Thoracic aorta (tissue), 2 donors: ENCODE data around the gene CDC42BPG. TPM values are rescaled to one million over a fixed set of nuclear protein-coding genes. Genes with fewer than 3 reads are reported as not detected.

Experiments
- ATAC-seq: fragments of 150-250 bp; one replicate; pipeline ENCODE4 v1.8.0; 2017; ENCODE audit warnings: low read depth; ENCODE audit not compliant: insufficient number of reproducible peaks, low FRiP score
- DNase-seq: peaks from one replicate; pipeline ENCODE4 v3.0.0-alpha.2; 2020; ENCODE audit warnings: low spot score
- H3K27ac ChIP-seq, 2 donors: fragments of 200-600 bp; sonication (generic); 1 replicate in 1 of 2; 2 replicates in 1 of 2; pipeline ENCODE4 v1.5.1; 2016; ENCODE audit warnings: mild to moderate bottlenecking in 2 of 2, moderate library complexity in 2 of 2
- H3K27me3 ChIP-seq: fragments of 200-600 bp; sonication (generic); replicated peaks from 2 replicates; pipeline ENCODE4 v1.6.0; 2016; ENCODE audit warnings: mild to moderate bottlenecking; ENCODE audit not compliant: insufficient read depth
- H3K36me3 ChIP-seq: fragments of 200-600 bp; sonication (generic); one replicate; pipeline ENCODE4 v1.5.1; 2016
- H3K4me1 ChIP-seq, 2 donors: fragments of 200-600 bp; sonication (generic); 1 replicate in 1 of 2; 2 replicates in 1 of 2; pipeline versions ENCODE4 v1.5.1 to v1.6.0; 2016; ENCODE audit warnings: low read depth in 2 of 2, mild to moderate bottlenecking in 1 of 2; ENCODE audit not compliant: control insufficient read depth in 1 of 2
- H3K4me3 ChIP-seq: fragments of 200-600 bp; sonication (generic); 2 replicates; pipeline ENCODE4 v1.5.1; 2016; ENCODE audit warnings: mild to moderate bottlenecking
- H3K9me3 ChIP-seq: fragments of 200-600 bp; sonication (generic); 2 replicates; pipeline ENCODE4 v1.5.1; 2016
- CTCF ChIP-seq: fragments of 200-600 bp; sonication (generic); IDR thresholded peaks from one replicate; pipeline ENCODE4 v1.5.1; 2019; ENCODE audit warnings: antibody characterized with exemption
- total RNA-seq, 2 donors: library from RNA; depleted of rRNA; stranded (reverse); fragments of >200 nt; gene quantifications; one replicate each; pipeline versions ENCODE4 v1.1.0 to v1.2.3, GENCODE V29; 2016

The CDC42BPG gene
- total RNA-seq, 2 donors from 2014 or later: 0.68 to 1.2 TPM

GRCh38 chr11:64809781-64810241 lies 34.6 kb downstream of the CDC42BPG start:
- no peak for ATAC-seq

GRCh38 chr11:64805481-64805880 lies 39.0 kb downstream of the CDC42BPG start:
- no peaks in the 10 kb centered on the region for H3K9me3 ChIP-seq
- DNase-seq: no peak
- peaks cover 15% of the 10 kb centered on the region for H3K36me3 ChIP-seq
- H3K27ac ChIP-seq: no peak overlapping the region
- TF ChIP-seq CTCF: no peak
- no peak overlapping the region for H3K4me3 ChIP-seq
- peaks cover 26 to 36% of the 10 kb centered on the region in 2 donors for H3K4me1 ChIP-seq
- ATAC-seq: no peak
- H3K27me3 ChIP-seq: no peaks in the 10 kb centered on the region

More at GRCh38 chr11:64809781-64810241, 34.6 kb downstream of the CDC42BPG start:
- peak overlapping the region in 1 of 2 donors; percentile 57 for H3K27ac ChIP-seq
- no peak for DNase-seq
- H3K4me1 ChIP-seq: peaks cover 5 to 11% of the 10 kb centered on the region in 2 donors
- no peaks in the 10 kb centered on the region for H3K9me3 ChIP-seq
- TF ChIP-seq CTCF: no peak
- H3K4me3 ChIP-seq: peak overlapping the region; percentile 89
- no peaks in the 10 kb centered on the region for H3K27me3 ChIP-seq
- H3K36me3 ChIP-seq: peaks cover 15% of the 10 kb centered on the region

GRCh38 chr11:64804346-64805210 lies 39.9 kb downstream of the CDC42BPG start:
- DNase-seq (no peak), ATAC-seq (no peak)
- H3K4me3 ChIP-seq: peak overlapping the region; percentile 81
- H3K36me3 ChIP-seq: peaks cover 15% of the 10 kb centered on the region
- peak overlapping the region; percentile 86 to 88 for H3K27ac ChIP-seq
- H3K9me3 ChIP-seq: no peaks in the 10 kb centered on the region
- no peaks in the 10 kb centered on the region for H3K27me3 ChIP-seq
- H3K4me1 ChIP-seq: peaks cover 23 to 34% of the 10 kb centered on the region in 2 donors
- no peak for TF ChIP-seq CTCF

GRCh38 chr11:64803846-64804345 lies 40.6 kb downstream of the CDC42BPG start:
- Histone ChIP-seq H3K36me3 (peaks cover 15% of the 10 kb centered on the region), H3K27ac (peak overlapping the region; percentile 86 to 88), H3K4me1 (peaks cover 21 to 27% of the 10 kb centered on the region in 2 donors), H3K27me3 (no peaks in the 10 kb centered on the region), H3K4me3 (peak overlapping the region; percentile 81), H3K9me3 (no peaks in the 10 kb centered on the region)
- no peak for TF ChIP-seq CTCF
- ATAC-seq (no peak), DNase-seq (no peak)

- Histone ChIP-seq H3K27ac (peak within 1 kb of the TSS; percentile 86 to 88), H3K36me3 (peaks cover 15% of the 10 kb centered on the region), H3K9me3 (no peaks in the 10 kb centered on the region), H3K27me3 (no peaks in the 10 kb centered on the region), H3K4me3 (peak within 1 kb of the TSS; percentile 81), H3K4me1 (peaks cover 21 to 27% of the 10 kb centered on the region in 2 donors)
- peak; percentile 12 for TF ChIP-seq CTCF
- DNase-seq (peak; percentile 78), ATAC-seq (peak; percentile 64)
Measured at GRCh38 chr11:64803158-64803845, 41.2 kb downstream of the CDC42BPG start, which contains the start of gene MAP4K2. MAP4K2 (minus strand) TSS chr11:64803214; CDS start chr11:64803149, 65 bp downstream.
